H7 (cell line): ENCODE measurements around the gene JAKMIP2. TPM values are rescaled to one million over a fixed set of nuclear protein-coding genes. Genes with fewer than 3 reads are reported as not detected.
"Not testable (repeated sequence)": the region's sequence is repeated elsewhere in the genome, so short reads cannot be mapped to it uniquely, and the experiment has no call there.

Experiments used
- DNase-seq: peaks from one replicate; pipeline ENCODE4 v3.0.0; 2012
- H3K27me3 ChIP-seq: 2 replicates; pipeline ENCODE4 v1.6.0; 2011; ENCODE audit warnings: mild to moderate bottlenecking, low read length; ENCODE audit not compliant: control insufficient read depth, insufficient read depth
- H3K36me3 ChIP-seq: replicated peaks from 2 replicates; pipeline ENCODE4 v1.5.1; 2011; ENCODE audit warnings: low read length; ENCODE audit not compliant: control insufficient read depth, insufficient read depth
- H3K4me3 ChIP-seq: 2 replicates; pipeline ENCODE4 v1.5.1; 2011; ENCODE audit warnings: low read depth, mild to moderate bottlenecking, control low read depth, low read length, moderate library complexity; ENCODE audit not compliant: insufficient read depth
- total RNA-seq: library from RNA; depleted of rRNA; stranded (reverse); fragments of >200 nt; shearing (Covaris generic); gene quantifications from 2 replicates; pipeline ENCODE4 v1.2.3, GENCODE V29; 2014; rRNA removed

Gene JAKMIP2
- 0.94 and 1.7 TPM in 2 replicates for total RNA-seq

DNA sequence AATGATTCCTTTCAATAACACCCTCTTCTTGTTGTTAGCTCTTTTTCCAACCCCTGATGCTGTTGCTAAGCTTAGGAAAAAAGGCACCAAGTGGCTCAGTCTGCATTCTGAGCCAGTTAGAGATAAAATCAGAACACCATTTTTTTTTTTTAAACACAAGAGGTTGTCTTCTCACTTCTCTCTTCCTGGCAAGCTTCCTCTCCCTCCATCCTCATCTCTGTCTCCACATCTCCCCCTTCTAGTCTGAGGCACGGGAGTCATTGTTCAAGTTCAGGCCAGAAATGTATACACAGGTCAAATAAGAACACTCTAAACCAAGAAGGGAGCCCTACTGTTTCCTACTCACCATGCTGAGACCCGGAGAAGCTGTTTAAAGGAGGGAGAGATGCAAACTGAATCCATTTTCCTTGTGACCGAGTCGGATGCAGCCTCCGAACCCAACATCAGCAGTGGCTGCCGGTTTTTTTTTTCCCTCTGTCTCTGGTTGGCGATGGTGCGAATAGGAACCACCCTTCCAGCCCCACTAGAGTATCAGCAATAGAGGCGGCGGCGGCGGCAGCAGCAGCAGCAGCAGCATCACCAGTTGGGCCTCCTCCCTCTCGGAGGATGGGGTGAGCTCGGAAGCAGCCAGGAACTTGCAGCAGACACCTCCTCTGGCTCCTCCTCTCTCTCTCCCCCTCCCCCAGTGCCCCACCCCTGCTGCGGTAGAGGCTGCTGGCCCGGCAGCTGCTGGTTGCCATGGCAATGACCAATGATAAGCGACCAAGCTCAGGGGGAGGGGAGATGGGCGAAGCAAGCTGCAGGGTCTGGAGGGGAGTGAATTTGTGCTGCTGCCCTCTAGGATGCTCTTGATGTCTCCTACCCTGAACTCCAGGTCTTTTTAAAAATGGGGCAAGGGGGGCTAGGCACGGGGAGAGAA is at the start of gene JAKMIP2:
Gene JAKMIP2, minus strand, starts transcription at position 619 of the 919 bp plus-strand sequence. CDS start 110,922 bp downstream, outside the sequence.
- H3K36me3 ChIP-seq = no peaks in the 10 kb centered on the region

DNA sequence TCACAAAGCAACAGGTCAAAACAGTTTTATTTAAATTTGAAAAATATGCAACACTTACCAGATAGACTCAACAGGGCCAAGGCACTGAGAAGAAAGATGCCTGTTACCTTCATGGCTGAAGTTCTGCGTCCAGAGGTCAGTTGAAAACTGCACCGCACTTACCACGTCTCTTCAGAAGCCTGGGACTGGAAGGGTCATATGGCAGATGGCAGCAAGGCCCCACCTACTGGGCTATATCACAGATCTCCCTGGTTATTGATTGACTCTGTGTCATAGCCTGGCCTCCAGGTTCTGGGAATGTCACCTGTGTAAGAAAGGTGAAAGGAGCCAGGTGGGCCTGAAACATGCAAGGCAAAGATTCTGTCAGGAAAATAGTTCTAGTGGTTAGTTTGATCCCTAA is 48.9 kb upstream of the JAKMIP2 start, which contains the start of gene SPINK1:
Gene SPINK1, minus strand, starts transcription at position 207 of the 400 bp plus-strand sequence. Its CDS starts 94 bp downstream, at position 113.
- H3K4me3 ChIP-seq = no peak within 1 kb of the TSS
- DNase-seq = no peak
- no peaks in the 10 kb centered on the region for H3K36me3 ChIP-seq
- no peaks in the 10 kb centered on the region for H3K27me3 ChIP-seq

More for the DNA sequence above, at the start of gene JAKMIP2:
- H3K4me3 ChIP-seq = peak within 1 kb of the TSS; percentile 51
- DNase-seq = peak; percentile 87
- H3K27me3 ChIP-seq = no peaks in the 10 kb centered on the region

GRCh38 chr5:147830035-147830434 is 47.5 kb upstream of the JAKMIP2 start:
- H3K27me3 ChIP-seq = no peaks in the 10 kb centered on the region
- H3K4me3 ChIP-seq = no peak overlapping the region
- no peak for DNase-seq
- no peaks in the 10 kb centered on the region for H3K36me3 ChIP-seq

GRCh38 chr5:147827017-147827416 is 44.5 kb upstream of the JAKMIP2 start:
- not testable (repeated sequence) for DNase-seq, H3K27me3 ChIP-seq, H3K4me3 ChIP-seq, H3K36me3 ChIP-seq

GRCh38 chr5:147826361-147826760 is 43.8 kb upstream of the JAKMIP2 start:
- H3K36me3 ChIP-seq = no peaks in the 10 kb centered on the region
- H3K4me3 ChIP-seq = no peak overlapping the region
- no peak for DNase-seq

DNA sequence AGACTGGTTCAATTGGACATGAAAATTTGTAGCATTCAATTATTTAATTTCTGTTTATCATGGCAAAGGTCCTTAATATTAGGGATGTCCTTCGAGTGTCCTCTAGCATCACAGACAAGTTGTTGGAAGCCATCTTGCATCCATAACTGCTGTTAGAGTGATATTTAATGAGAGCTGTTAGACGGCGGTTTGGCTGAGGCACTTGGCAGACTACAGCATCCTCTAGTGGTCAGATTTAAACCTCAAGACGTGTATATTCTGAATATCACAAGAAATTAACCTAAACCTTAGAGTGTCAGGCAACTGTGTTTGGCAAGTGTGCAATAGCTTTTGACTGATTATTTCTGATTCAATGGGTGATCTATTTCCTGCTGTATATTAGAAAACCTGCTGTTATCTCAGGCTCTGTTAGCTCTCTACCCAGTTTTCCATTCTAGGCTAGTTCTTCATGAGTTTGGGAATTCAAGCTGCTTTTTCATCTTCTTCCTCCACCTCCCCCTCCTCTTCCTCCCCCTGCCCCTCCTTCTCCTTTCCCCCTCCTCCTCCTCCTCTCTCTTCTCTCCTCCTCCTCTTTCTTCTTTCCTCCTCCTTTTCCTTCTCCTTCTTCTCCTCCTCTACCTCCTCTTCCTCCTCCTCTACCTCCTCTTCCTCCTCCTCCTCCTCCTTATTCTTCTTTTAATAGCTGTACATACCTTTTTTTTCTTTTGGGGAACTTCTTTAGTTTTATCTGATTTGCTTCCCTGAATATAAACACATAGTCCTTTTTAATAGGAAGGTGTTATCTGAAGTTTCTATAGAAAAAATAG is 40.4 kb upstream of the JAKMIP2 start:
- Histone ChIP-seq H3K36me3 (no peaks in the 10 kb centered on the region), H3K27me3 (no peaks in the 10 kb centered on the region), H3K4me3 (no peak overlapping the region)
- DNase-seq = peak; percentile 13

More at GRCh38 chr5:147826361-147826760, 43.8 kb upstream of the JAKMIP2 start:
- H3K27me3 ChIP-seq = no peaks in the 10 kb centered on the region

DNA sequence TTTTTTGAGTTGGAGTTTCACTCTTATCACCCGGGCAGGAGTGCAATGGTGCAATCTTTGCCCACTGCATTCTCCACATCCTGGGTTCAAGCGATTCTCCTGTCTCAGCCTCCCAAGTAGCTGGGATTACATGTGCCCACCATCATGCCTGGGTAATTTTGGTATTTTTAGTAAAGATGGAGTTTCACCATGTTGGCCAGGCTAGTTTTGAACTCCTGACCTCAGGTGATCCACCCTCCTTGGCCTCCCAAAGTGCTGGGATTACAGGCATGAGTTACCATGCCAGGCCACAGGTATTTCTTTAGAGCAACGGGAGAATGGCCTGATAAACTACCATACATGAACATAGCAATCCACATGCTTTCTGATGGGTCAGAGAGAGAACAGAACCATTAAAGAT is 39.7 kb upstream of the JAKMIP2 start:
- H3K27me3 ChIP-seq, H3K4me3 ChIP-seq, H3K36me3 ChIP-seq, DNase-seq: not testable (repeated sequence)

GRCh38 chr5:147821766-147822165 is 39.2 kb upstream of the JAKMIP2 start:
- no peak for DNase-seq
- Histone ChIP-seq H3K27me3 (no peaks in the 10 kb centered on the region), H3K4me3 (no peak overlapping the region)

DNA sequence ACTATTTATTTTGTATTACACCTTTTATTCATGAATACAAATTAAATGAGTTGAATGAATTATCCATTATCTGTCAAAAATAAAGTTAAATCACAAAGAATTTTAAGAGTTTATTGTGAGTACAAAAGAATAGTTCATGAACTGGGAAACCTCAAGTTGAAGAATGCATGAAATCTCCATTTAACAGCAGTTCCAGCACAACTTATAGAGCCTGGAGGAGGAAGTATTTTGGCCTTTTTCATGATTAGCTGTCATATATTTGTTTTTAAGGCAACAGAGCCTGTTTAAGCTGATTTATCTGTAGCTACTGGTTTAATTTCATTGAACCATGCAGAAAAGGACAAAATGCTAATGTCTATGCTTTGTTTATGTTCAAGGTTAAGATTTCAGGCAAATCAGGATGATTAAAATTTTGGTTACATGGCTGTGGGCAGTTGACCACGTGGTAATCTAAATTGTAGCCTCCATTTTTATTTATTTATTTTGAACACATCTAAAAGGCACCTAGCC is 36.8 kb upstream of the JAKMIP2 start:
- Histone ChIP-seq H3K27me3 (no peaks in the 10 kb centered on the region), H3K36me3 (no peaks in the 10 kb centered on the region), H3K4me3 (no peak overlapping the region)
- no peak for DNase-seq

More at GRCh38 chr5:147821766-147822165, 39.2 kb upstream of the JAKMIP2 start:
- no peaks in the 10 kb centered on the region for H3K36me3 ChIP-seq

GRCh38 chr5:147818290-147818689 is 35.8 kb upstream of the JAKMIP2 start:
- Histone ChIP-seq H3K4me3 (no peak overlapping the region), H3K36me3 (no peaks in the 10 kb centered on the region), H3K27me3 (no peaks in the 10 kb centered on the region)
- DNase-seq = no peak

DNA sequence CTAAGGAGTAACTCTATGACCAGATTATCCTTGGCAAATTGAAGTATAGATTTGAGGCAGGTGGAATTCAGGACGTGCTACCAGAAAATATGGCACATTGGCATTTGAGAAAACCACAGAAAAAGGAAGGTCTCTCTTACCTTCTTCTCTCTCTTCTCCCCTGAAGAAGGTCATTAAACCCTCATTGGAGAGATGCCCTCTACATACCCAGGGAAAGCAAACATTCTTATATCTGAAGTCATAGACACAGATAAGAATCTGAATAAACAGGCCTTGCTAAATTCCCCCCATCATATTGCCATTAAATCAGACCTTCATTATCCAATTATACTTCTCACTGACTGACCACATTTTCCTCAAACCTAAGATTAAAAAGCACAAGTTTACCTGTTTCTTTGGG is 31.2 kb upstream of the JAKMIP2 start:
- Histone ChIP-seq H3K36me3 (no peaks in the 10 kb centered on the region), H3K4me3 (no peak overlapping the region)
- no peak for DNase-seq

GRCh38 chr5:147809830-147810666 is 27.5 kb upstream of the JAKMIP2 start:
- no peaks in the 10 kb centered on the region for H3K27me3 ChIP-seq
- no peak for DNase-seq
- no peaks in the 10 kb centered on the region for H3K36me3 ChIP-seq
- no peak overlapping the region for H3K4me3 ChIP-seq

More for the DNA sequence above, 31.2 kb upstream of the JAKMIP2 start:
- H3K27me3 ChIP-seq = no peaks in the 10 kb centered on the region

DNA sequence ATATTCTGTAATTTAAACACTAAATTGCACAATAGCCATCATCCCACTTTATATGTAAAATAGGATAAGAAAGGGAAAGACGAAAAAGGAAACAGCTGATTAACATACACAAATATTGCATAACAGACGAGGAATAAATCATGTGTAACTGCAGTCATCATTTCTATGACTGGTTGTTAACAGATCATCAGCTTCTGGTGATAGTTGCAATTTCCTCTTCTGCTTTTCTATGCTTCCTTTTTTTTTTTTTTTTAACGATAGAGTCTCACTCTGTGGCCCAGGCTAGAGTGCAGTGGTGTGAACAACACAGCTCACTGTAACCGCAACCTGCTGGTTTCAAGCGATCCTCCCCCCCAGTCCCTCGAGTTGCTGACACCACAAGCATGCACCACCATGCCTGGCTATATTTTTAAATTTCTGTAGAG is 22.5 kb upstream of the JAKMIP2 start:
- Histone ChIP-seq H3K4me3 (no peak overlapping the region), H3K27me3 (no peaks in the 10 kb centered on the region), H3K36me3 (no peaks in the 10 kb centered on the region)
- DNase-seq = no peak

- no peaks in the 10 kb centered on the region for H3K36me3 ChIP-seq
- H3K27me3 ChIP-seq = no peaks in the 10 kb centered on the region
- H3K4me3 ChIP-seq = no peak overlapping the region
- DNase-seq = no peak
Observed at GRCh38 chr5:147804334-147804733, 21.8 kb upstream of the JAKMIP2 start.
